GM18511 (cell line): ENCODE results near the gene SSTR3.
A peak's percentile ranks its signal among the peaks of the same experiment; 100 is the strongest.
"Not testable (repeated sequence)": the region's sequence is repeated elsewhere in the genome, so short reads cannot be mapped to it uniquely, and the experiment has no call there.

ENCODE experiments used
- ATAC-seq: cut with Tn5 transposase; IDR thresholded peaks from one replicate; pipeline ENCODE4 v1.9.1; 2021; ENCODE audit warnings: mild to moderate bottlenecking, moderate library complexity; ENCODE audit not compliant: unreplicated experiment

SSTR3 gene

DNA sequence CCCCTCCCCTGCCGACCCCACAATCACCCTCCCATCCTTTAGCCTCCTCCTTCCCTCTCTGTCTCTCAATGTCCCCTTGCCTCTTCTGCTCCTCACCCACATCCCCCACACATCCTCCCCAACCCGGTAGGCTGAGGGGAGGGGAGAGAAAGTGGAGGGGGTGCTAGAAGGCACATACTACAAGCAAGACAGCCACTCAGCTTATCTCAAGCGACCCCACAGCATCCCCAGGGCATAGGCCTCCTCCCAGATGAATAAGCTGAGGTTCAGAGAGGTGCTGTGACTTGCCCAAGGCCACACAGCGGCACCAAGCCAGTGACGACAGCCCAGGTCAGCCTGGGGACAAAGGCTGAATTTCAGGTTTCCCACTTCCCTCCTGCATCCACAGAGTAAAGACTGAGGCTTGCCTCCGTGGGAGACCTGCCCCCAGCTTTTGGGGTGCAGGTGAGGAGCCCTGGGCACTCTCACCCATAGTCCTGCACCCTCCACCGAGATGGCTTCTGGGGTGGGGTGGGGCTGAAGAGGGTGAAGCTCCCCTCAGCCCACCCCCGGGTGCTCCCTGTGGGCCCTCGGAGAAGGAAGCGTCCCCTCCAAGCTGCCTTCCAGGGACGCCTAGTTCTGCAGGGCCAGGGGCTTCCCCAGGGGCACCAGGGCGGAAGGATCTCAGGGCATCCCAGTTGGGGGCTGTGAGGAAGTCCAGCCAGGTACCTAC is 31.3 kb upstream of the SSTR3 start:
- ATAC-seq, result peak; percentile 9

DNA sequence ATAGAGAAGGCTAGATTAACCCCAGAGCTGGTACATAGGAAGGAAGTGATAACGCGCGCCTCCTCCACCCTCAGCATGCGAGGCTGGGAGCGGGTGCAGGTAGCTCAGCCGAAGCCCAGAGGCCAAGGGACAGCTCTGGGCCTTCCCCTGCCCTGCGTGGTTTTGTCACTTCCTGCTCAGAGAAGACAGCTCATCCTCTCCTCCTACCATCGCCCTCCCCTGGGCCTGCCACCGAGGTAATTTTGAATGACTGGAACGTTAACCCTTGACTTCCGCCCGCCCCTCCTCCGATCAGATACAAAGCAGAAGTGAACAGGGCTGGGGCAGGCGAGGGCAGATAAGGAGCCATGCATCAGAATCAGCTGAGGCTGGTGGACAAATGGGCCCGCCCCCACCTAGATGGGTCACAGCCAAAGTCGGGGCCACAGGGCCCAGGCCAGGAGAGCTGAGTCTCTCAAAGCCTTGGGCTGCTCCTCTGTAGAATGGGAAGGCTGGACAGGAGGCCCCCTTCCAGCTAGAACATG is 30.2 kb upstream of the SSTR3 start:
- ATAC-seq, result peak; percentile 76

DNA sequence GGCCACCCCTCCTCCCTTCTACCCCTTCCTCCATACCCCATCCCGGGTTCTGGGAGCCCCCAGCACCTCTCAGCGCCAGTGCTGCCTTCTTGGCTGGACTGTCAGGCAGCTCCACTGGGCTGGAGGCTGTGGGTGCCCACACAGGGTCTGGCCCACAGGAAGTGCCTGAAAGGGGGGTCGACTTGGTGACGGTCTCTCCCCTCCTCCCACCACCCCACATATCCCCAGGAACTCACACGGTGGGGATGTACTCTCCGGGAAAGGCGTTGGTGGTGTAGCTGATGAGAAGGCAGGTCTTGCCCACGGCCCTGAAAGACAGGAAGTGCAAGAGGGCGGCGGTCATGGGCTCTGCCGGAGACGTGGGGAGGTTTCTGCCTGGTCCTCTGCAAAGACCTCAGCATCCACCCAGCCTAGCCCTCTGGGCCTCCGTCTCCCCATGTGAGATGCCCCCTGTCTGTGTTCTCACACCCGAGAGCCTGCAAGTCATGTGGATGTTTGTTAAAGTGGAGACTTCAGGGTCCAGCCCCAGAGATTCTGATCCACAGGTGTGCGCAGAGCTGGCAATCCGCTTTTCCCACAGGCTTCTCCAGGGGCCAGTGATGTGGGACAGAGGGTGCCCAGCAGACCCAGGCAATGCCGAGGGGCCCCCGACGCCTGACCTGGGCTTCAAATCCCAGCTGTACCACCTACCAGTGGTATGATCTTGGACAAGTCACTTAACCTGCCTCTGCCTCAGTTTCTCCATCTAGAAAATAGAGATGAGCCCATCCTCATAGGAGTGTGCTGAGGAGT is 29.3 kb upstream of the SSTR3 start:
- ATAC-seq, result no peak

DNA sequence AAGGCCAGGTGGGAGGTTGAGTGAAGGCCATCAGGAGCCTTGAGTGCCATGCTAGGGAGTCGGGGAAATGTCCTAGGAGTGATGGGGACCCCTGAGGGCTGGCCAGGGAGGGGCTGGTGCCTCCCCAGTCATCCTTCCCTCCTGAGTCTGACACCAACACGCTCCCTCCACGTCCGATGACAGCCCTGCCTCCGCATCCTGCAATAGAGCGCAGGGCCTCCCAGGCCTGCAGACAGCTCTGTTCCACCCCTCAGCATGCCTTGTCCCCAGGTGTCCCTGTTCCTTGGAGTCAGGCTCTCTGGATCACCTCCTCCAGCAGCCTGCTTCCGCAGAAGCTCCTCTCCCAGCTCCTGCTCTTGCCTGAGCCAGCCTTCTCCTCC is 28.7 kb upstream of the SSTR3 start:
- no peak for ATAC-seq

DNA sequence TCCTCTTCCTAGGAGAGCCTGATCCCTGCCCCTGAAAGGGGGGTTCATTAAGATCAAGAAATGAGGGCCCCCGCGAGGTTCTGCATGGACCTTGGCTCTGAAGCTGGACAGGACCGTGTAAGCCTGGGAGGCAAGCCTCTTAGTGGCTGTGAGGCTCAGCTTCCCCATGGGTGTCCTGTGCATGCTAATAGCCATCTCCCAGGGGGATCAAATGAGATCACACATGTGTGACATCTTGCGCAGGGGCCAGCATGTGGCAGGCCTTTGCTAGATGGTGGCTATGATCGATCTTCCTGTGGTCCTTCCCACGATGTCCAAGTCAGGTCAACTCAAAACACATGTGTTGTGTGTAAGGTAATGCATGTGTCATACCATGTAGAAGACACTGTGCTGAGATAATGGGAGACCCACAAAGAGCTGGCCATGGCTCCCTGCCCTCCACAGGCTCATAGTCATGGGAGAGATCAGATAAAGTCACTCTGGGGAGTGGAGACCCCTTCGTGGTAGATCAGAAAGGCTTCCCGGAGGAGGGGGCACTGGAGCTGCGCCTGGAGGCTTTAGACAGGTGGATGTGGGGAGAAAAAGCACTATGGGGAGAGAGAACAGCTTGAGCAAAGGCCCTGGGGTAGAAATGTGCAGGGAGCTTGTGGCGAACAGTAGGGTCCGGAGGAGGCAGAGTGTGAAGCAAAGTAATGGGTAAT is 28.1 kb upstream of the SSTR3 start:
- ATAC-seq, result no peak

DNA sequence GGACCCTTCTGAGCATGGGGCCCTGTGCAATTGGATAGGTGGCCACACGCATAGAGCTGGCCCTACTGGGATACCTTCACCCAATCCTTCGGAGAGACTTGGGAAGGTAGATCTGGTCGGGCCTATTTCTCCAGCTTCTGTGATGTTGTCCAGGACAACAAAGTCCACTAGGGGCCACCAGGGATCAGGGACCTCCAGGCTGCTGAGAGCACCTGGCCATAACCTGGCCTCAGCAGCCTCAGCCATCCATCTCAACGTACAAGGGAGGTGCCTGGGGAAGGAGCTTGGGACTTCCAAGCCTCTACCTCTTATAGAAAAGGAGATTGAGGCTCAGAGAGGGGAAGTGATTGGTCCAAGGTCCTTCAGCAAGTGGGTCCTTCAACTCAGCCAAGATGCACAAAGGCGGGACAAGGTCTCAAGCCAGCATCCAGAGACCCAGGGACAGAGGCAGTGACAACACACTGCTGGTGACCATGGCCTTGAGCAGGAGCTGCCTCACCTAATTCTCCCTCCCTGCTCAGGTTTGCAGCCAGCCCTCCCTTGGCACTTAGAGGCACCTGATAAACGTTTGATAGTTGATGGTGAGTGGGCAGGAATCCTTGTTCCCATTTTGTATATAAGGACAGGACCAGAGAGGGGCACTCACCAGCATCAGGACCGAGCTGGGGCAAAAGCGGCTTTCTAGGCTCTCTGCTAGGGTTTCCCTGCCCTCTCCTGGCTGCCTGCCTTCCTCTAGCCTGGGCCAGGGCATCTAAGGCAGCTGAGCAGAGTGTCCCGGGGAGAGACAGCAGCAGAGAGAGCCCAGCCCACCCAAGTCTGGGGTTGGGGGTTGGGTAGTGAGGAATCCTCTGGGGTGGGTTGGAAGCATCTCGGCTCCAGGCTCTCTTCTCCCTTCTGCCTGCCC is 27.3 kb upstream of the SSTR3 start:
- ATAC-seq, result no peak

DNA sequence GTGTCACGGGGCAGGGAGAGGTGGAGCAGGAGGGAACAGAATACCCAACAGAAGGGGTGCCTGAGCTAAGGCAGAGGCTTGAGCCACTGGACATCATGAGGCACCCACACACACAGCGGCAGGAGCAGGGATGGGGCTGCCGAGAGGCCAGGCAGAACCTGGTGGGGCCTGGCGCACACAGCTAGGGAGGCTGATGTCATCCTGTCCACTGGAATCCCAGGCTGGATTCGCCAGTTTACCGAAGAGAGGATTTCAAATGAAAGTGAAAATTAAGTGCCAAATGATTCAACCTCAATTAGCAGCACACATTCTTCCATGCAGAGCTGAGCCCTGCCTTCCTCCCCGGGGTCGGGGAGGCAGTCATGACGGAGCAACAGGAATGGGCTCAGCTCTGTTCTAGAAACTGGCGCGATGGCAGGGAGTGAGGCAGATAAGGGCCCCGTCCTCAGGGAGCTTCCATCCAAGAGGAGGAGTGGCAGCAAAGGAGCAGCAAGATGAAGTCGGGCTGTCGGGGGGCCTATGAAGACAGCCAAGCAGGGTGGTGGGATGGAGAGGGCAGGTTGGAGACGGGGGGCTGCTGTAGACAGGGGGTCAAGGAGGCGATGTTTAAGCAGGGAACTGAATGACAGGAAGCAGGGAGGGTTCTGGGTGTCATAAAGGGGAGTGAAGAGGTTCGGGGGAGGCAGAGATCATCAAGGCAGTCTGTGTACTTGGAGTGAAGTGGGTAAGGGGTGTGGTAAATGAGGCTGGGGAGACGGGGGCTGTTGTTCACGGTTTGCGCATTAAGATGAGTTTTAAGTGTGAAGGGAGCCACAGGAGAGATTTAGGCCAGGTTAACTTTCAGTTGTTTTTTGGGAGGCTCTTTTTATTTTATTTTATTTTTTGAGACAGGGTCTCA is 25.3 kb upstream of the SSTR3 start:
- no peak for ATAC-seq

DNA sequence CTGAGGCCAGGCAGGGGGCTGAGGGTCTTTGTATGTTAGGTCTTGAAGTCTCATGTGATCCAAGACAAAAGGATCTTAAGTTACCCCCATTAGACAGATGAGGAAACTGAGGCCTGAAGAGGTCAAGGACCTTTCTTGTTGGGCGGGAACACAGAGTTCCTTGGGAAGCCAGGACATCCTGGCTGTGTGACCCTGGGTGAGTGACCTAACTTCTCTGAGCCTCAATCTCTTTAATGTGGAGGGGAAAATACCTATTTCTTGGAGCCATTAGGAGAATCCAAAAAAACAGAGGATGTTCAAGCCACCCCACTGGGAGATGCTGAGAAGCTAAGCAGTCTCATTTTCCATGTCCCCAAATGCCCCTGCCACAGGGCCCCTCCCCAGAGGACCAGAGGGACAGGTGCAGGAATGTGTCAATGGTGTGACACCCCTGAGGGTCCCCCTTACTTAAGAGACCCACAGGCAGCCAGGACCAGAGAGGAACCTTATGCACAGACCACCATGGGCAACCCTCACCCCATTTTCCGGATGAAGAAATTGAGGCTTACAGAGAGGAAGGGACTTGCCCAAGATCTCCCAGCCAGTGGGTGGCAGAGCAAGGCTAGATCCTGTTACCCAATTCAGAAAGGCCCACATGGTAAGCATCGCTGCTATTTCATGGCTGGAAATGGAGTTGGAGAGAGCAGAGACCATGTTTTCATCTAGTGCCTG is 23.8 kb upstream of the SSTR3 start:
- no peak for ATAC-seq

DNA sequence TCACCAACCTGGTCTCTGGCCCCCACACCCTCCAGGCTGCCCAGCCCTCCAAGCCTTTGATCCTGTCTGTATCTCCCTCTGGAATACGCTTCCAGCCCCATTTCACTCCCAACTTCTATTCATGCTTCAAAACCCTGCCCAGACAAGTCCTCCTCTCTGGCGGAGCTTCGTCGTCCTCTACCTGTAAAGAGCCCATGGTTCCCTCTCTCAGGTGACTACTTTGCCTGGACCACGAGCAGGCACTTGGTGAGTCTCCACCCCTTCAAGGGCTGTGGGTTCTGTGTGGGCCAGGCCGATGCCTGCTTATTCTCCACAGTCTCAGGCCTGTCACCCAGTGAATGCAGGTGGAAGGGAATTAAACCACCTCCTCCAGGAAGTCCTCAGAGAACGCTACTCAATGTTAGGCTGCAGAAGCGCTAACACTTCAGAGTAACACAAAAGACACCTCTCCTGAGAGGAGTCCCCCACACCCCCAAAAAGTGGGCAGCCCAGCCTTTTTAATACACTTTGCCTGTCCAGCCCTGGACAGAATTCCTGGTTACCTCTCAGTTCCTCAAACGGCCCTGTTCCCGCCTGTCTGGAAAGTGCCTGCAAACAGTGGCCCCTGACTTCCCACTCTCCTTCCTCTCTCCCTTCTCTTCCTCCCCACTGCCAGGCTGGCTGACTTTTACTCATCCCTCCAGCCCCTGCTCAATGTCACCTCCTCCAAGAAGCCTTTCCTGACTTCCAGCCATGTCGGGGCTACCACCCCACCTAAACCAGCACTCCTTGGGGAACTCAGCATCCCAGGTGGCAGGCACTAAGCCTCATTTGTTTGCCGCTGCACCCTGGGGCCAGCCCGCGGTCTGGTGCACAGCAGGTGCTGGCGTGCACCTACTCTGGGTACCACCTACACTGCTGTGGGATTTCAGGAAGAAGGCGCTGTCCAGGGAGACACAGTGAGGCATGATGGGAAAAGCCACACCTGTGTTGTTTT is 22.7 kb upstream of the SSTR3 start:
- ATAC-seq, result no peak

DNA sequence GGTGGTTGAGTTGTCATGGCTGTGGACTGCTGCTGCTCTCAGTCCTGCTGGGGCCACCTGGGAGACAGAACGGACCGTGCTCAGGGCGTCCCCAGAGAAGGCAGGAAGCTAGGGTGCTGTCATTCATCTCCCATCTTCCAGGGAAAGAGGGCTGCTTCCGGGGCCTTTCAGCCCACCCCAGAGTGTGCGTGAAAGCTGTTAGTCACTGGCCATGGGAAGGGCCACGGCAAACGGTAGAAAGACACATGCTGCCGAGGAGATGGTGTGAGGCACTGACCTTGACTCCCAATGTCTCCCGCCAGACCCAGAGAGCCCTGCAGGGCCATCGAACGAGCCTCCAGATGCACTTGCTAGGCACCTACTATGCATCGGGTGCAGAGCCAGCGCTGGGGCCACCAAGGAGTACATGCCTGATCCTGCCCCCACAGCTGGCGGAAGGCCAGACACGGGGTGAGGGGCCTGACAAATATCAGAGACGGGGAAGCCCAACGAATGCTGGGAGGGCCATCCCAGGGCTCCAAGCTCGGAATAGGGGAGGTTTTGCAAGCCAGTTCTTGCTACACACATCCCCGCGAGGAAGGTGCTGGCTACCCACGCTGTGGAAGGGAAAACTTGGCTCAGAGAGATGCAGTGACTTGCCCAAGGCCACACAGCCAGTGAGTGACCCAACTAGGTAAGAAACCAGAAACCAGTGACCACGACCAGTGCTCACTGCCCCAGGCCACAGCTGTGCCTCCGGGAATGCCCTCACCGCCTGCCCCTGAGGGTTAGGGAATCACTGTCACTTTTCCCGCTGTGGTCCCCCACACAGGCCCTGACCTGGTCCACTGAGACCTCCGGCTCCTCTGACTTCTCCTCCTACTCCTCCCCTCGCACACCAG is 21.7 kb upstream of the SSTR3 start:
- no peak for ATAC-seq

DNA sequence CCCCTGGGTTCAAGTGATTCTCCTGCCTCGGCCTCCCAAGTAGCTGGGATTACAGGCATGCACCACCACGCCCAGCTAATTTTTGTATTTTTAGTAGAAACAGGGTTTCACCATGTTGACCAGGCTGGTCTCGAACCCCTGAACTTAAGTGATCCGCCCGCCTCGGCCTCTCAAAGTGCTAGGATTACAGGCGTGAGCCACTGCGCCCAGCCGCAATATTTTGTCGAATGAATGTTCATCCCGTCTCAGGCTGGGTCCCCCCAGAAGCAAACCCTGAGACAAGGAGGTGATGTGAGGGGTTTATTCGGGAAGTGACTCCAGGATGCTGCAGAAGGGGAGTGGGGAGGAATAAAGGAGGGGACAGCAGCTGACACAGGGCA is 21.1 kb upstream of the SSTR3 start:
- ATAC-seq, result not testable (repeated sequence)

DNA sequence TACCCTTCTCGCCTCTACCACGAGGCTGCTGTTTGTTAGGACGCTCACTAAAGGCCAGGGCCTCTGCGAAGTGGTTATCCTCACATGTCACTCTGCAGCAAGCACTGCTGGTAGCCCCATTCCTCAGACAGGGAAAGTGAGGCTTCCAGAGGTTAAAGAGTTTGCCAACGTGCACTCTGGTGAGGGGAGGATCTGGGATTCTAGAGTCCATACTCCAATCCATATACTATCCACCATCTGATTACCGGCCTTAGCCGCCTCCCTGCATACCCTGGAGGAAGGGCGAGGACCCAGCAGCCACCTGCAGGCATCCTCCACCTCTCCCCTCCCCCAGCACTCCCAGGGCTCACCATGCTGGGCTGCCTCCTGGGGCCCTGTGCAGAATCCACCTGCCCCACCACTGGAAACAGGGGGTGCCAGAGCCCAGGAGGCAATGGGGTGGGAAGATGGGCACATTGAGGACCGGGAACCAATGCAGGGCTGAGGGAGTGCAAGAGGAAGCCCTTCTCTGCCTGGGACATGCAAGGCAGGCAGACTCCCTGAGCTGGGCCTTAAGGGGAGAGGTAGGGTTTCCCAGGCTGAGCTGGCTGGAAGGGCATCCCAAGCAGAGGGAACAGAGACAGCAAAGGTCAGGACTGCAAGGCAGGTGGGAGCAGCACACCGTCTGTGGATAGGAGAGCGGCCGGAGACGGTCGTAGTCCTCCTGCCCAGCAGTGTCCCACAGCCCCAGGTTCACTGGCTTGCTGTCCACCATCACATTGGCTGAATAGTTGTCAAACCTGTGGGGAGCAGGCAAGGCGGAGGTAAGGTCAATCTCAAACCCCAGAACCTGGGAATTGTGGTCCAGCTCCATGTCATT is 20.1 kb upstream of the SSTR3 start:
- ATAC-seq, result no peak

DNA sequence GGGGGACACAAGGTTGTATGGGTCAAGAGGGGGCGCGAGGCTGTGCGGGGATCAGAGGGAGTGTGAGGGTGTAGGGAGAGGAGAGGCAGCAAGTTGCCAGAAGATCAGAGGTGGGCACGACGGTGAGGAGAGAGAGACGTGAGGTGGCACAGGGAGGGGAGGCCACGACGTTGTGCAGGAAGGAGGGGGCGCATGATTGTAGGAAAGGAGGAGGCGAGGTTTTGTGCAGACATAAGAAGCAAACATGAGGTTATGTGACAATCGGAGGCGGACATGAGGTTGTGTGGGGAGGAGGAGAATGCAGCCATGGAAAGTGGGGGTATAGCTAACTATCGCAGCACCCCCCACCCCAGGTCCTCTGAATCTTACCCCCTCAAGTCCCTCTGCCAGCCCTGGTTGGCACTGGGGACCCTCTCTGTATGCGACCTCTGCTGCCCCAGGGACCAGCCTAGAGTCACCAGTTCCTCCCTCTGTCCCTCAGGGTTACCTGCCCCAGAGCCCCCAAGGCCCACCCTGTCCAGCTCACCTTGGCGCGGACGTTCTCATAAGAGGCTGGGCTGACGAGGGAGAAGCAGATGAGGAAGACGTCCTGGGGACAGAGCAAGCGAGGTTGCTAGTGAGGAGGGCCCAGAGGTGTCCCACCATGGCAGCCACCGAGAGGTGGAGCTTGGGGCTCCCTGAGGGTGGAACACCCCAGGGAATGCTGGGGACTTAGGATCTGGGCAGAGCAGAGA is 19.3 kb upstream of the SSTR3 start:
- ATAC-seq, result no peak

DNA sequence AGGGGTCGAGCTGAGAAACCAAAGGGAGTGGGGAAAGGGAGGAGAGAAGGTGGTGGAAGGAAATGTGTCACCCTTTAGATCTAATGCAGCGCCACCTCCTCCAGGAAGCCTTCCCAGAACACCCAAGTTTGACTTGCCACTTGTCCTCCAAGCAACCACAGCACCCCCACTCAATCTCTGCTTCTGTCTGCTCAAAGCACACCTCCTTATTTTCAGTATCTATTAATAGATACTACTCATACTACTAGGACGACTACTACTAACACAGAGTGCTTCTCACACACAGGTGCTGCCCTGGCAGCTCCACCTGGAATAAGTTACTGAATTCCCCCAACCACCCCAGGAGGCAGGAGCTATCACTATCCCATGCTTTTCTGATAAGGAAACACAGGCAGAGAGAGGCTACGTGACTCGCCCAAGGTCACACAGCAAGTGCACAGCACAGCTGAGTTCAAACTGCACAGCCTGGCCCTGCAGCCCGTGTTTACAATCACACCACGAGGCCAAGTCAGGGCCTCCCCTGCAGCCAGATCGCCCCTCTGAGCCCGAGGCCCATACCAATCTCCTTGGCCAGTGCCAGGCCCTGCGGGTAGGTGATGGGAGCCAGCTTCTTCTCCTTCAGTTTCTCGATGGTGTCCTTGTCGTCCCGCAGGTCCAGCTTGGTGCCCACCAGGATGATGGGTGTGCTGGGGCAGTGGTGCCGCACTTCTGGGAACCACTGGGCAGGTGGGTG is 18.6 kb upstream of the SSTR3 start:
- ATAC-seq, result peak; percentile 22
